Astrocyte (in vitro differentiated cells and primary cell): Measurements from ENCODE around the gene LRRC3B. TPM values are rescaled to one million over a fixed set of nuclear protein-coding genes. Genes with fewer than 3 reads are reported as not detected.

Experiments used
- DNase-seq: peaks from one replicate; pipeline ENCODE4 v3.0.0-alpha.2; 2010; ENCODE audit warnings: low read depth
- FAIRE-seq: peaks from 2 replicates; lab custom pipeline; 2011; peaks lifted over from hg19 to GRCh38; lab: Jason Lieb, UNC
- H2AFZ ChIP-seq: 2 replicates; pipeline ENCODE4 v1.6.0; 2012; ENCODE audit warnings: low read depth, low read length, inconsistent platforms
- H3K27ac ChIP-seq: 2 replicates; pipeline ENCODE4 v1.5.1; 2011; ENCODE audit warnings: low read depth, low read length, inconsistent platforms
- H3K27me3 ChIP-seq: 2 replicates; pipeline ENCODE4 v1.6.0; 2011; ENCODE audit warnings: low read length, inconsistent platforms; ENCODE audit not compliant: insufficient read depth
- H3K36me3 ChIP-seq: 2 replicates; pipeline ENCODE4 v1.5.1; 2011; ENCODE audit warnings: low read length, inconsistent platforms; ENCODE audit not compliant: insufficient read depth
- H3K4me1 ChIP-seq: 2 replicates; pipeline ENCODE4 v1.5.1; 2011; ENCODE audit warnings: low read length, inconsistent platforms; ENCODE audit not compliant: insufficient read depth
- H3K4me2 ChIP-seq: 2 replicates; pipeline ENCODE4 v1.6.0; 2012; ENCODE audit warnings: low read length, inconsistent platforms
- H3K4me3 ChIP-seq: 2 replicates; pipeline ENCODE4 v1.5.1; 2011; ENCODE audit warnings: low read depth, mild to moderate bottlenecking, low read length, inconsistent platforms; ENCODE audit not compliant: insufficient read depth
- H3K79me2 ChIP-seq: 2 replicates; pipeline ENCODE4 v1.6.0; 2012; ENCODE audit warnings: mild to moderate bottlenecking, low read length, inconsistent platforms; ENCODE audit not compliant: insufficient read depth
- H3K9ac ChIP-seq: 2 replicates; pipeline ENCODE4 v1.6.0; 2012; ENCODE audit warnings: mild to moderate bottlenecking, low read length, inconsistent platforms
- H3K9me3 ChIP-seq: 2 replicates; pipeline ENCODE4 v1.5.1; 2012; ENCODE audit warnings: low read depth, mild to moderate bottlenecking, low read length, inconsistent platforms; ENCODE audit not compliant: insufficient read depth
- H4K20me1 ChIP-seq: 2 replicates; pipeline ENCODE4 v1.6.0; 2012; ENCODE audit warnings: low read length, inconsistent platforms; ENCODE audit not compliant: insufficient read depth
- H3K27ac Mint-ChIP-seq: one replicate; pipeline ENCODE4 v1.8.0; 2021; ENCODE audit warnings: mild to moderate bottlenecking, mixed read lengths; ENCODE audit not compliant: unreplicated experiment
- H3K27me3 Mint-ChIP-seq: one replicate; pipeline ENCODE4 v1.8.0; 2021; ENCODE audit warnings: low read depth, mixed read lengths; ENCODE audit not compliant: unreplicated experiment
- H3K36me3 Mint-ChIP-seq: one replicate; pipeline ENCODE4 v1.8.0; 2021; ENCODE audit warnings: low read depth, mixed read lengths; ENCODE audit not compliant: unreplicated experiment
- H3K4me1 Mint-ChIP-seq: one replicate; pipeline ENCODE4 v1.8.0; 2021; ENCODE audit warnings: low read depth, mixed read lengths; ENCODE audit not compliant: unreplicated experiment
- H3K4me3 Mint-ChIP-seq: one replicate; pipeline ENCODE4 v1.8.0; 2021; ENCODE audit warnings: mild to moderate bottlenecking, moderate library complexity, mixed read lengths; ENCODE audit not compliant: unreplicated experiment
- H3K9me3 Mint-ChIP-seq: one replicate; pipeline ENCODE4 v1.8.0; 2021; ENCODE audit warnings: mild to moderate bottlenecking, mixed read lengths; ENCODE audit not compliant: unreplicated experiment
- EZH2 ChIP-seq: IDR thresholded peaks from 2 replicates; pipeline ENCODE4 v1.6.1; 2012; ENCODE audit warnings: mild to moderate bottlenecking, low read length, inconsistent platforms; ENCODE audit not compliant: insufficient read depth
- total RNA-seq: library from RNA; stranded (reverse); gene quantifications from 2 replicates; pipeline ENCODE4 v1.2.1, GENCODE V29; 2021
- TF ChIP-seq, protein P1 (sequence below): IDR thresholded peaks from 2 replicates; pipeline ENCODE4 v1.5.1; 2011; ENCODE audit warnings: low read depth, mild to moderate bottlenecking, inconsistent platforms, low read length, moderate library complexity; ENCODE audit not compliant: insufficient read depth

LRRC3B gene
- total RNA-seq, 1 donor from 2014 or later, result 5.7 TPM

DNA sequence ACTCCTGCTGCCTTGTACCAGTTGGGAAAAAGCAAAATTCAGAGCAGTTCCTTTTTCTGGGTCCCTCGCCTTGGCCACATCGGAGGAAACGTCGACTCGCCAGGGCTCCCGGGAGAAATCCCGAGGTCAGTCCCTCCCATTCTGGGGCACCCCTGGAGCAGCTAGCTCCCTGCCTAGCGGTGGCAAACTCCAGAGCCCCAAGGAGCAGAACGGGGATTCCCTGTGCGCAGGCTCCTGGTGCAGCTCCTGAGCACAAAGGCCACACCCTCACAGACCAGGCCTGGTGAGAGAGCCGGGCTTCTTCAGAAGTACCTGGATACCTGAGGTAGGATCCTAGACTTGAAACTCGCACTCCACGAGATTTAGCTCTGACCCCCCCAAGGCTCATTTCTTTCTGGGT is 2.6 kb downstream of the LRRC3B start:
- Histone ChIP-seq H3K9ac (no peak overlapping the region), H3K4me1 (no peaks in the 10 kb centered on the region), H3K27ac (no peak overlapping the region), H4K20me1 (no peaks in the 10 kb centered on the region), H3K4me2 (no peak overlapping the region), H2AFZ (no peak overlapping the region), H3K36me3 (no peaks in the 10 kb centered on the region), H3K27me3 (peaks cover 26% of the 10 kb centered on the region), H3K9me3 (no peaks in the 10 kb centered on the region), H3K79me2 (no peaks in the 10 kb centered on the region), H3K4me3 (no peak overlapping the region)
- Mint-ChIP-seq H3K9me3 (no peaks in the 10 kb centered on the region), H3K27ac (no peak overlapping the region), H3K27me3 (peaks cover 53% of the 10 kb centered on the region), H3K36me3 (no peaks in the 10 kb centered on the region), H3K4me1 (peaks cover 20% of the 10 kb centered on the region), H3K4me3 (peak overlapping the region; percentile 22)
- no peak for DNase-seq
- FAIRE-seq, result no peak
- TF ChIP-seq, protein P1, sequence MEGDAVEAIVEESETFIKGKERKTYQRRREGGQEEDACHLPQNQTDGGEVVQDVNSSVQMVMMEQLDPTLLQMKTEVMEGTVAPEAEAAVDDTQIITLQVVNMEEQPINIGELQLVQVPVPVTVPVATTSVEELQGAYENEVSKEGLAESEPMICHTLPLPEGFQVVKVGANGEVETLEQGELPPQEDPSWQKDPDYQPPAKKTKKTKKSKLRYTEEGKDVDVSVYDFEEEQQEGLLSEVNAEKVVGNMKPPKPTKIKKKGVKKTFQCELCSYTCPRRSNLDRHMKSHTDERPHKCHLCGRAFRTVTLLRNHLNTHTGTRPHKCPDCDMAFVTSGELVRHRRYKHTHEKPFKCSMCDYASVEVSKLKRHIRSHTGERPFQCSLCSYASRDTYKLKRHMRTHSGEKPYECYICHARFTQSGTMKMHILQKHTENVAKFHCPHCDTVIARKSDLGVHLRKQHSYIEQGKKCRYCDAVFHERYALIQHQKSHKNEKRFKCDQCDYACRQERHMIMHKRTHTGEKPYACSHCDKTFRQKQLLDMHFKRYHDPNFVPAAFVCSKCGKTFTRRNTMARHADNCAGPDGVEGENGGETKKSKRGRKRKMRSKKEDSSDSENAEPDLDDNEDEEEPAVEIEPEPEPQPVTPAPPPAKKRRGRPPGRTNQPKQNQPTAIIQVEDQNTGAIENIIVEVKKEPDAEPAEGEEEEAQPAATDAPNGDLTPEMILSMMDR, result no peak
- no peak for TF ChIP-seq EZH2

DNA sequence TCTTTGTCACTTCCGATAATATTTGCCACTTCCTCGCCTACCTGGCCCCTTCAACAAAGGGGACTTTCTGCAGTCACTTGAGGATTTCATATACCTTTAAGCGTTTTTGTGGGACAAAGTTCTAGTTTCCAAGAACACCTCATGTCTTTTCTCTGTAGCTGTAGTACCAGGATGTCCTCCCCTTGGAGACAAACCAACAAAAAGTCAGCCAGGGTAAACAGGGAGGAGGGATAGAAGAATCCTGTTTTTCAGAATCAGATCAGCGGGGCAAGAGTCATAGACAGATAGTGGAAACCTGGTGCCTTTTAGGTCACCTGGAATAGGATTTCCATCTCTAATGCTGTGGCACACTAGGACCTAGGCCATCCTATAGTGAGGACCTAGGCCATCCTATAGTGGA is 4.5 kb downstream of the LRRC3B start:
- no peaks in the 10 kb centered on the region for H3K9me3 ChIP-seq
- Mint-ChIP-seq H3K36me3 (no peaks in the 10 kb centered on the region), H3K27ac (no peak overlapping the region), H3K9me3 (no peaks in the 10 kb centered on the region), H3K4me1 (peaks cover 15% of the 10 kb centered on the region), H3K27me3 (peaks cover 41% of the 10 kb centered on the region), H3K4me3 (no peak overlapping the region)
- no peak overlapping the region for H3K27ac ChIP-seq
- no peak overlapping the region for H2AFZ ChIP-seq
- no peak overlapping the region for H3K4me2 ChIP-seq
- TF ChIP-seq, protein P1, result no peak
- no peak for TF ChIP-seq EZH2
- H4K20me1 ChIP-seq, result no peaks in the 10 kb centered on the region
- H3K9ac ChIP-seq, result no peak overlapping the region
- FAIRE-seq (no peak), DNase-seq (no peak)
- no peaks in the 10 kb centered on the region for H3K36me3 ChIP-seq
- H3K4me3 ChIP-seq, result no peak overlapping the region
- H3K27me3 ChIP-seq, result peaks cover 15% of the 10 kb centered on the region
- no peaks in the 10 kb centered on the region for H3K4me1 ChIP-seq
- no peaks in the 10 kb centered on the region for H3K79me2 ChIP-seq

DNA sequence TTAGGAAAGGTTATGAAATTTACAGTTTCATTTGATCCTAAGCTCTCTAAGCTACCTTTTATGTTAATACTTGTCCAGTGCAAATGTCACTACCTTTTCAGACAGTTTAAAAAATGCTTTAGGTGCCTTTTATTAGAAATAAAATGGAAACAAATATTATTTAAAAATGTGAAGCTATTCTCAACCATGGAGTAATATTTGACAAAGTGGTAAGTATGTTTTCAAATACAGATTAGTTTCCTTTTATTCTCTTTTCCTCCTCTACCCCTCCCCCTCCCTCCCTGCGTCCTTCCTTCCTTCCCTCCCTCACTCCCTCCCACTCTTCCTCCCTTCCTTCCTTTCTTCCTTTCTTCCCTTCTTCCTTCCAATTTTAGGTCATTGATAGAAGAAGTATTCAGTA is 6.3 kb downstream of the LRRC3B start:
- DNase-seq, result no peak
- H3K4me1 ChIP-seq, result no peaks in the 10 kb centered on the region
- H3K4me1 Mint-ChIP-seq, result peaks cover 9% of the 10 kb centered on the region
- no peaks in the 10 kb centered on the region for H3K9me3 Mint-ChIP-seq
- H3K4me3 ChIP-seq, result no peak overlapping the region
- H3K9ac ChIP-seq, result no peak overlapping the region
- no peak overlapping the region for H3K4me2 ChIP-seq
- H3K36me3 Mint-ChIP-seq, result no peaks in the 10 kb centered on the region
- FAIRE-seq, result no peak
- H3K4me3 Mint-ChIP-seq, result no peak overlapping the region
- TF ChIP-seq EZH2, result no peak
- TF ChIP-seq, protein P1, result no peak
- no peaks in the 10 kb centered on the region for H3K79me2 ChIP-seq
- H3K27me3 Mint-ChIP-seq, result peaks cover 28% of the 10 kb centered on the region
- no peaks in the 10 kb centered on the region for H4K20me1 ChIP-seq
- H3K36me3 ChIP-seq, result no peaks in the 10 kb centered on the region
- peak overlapping the region; percentile 29 for H3K27ac Mint-ChIP-seq
- H3K27ac ChIP-seq, result no peak overlapping the region
- H3K27me3 ChIP-seq, result peaks cover 6% of the 10 kb centered on the region
- H3K9me3 ChIP-seq, result no peaks in the 10 kb centered on the region
- no peak overlapping the region for H2AFZ ChIP-seq
